Dendritic cell treated with granulocyte-macrophage colony-stimulating factor and Interleukin-4, amounts not matched to agents 40 ng/mL and 50 ng/mL, for 4 days (primary cell): Measurements from ENCODE around the gene MTG2.
"Not testable (repeated sequence)": the region's sequence is repeated elsewhere in the genome, so short reads cannot be mapped to it uniquely, and the experiment has no call there.

Experiments used
- H3K27ac Mint-ChIP-seq: one replicate; pipeline ENCODE4 v1.8.0; 2022; ENCODE audit warnings: mild to moderate bottlenecking, mixed read lengths
- H3K27me3 Mint-ChIP-seq: one replicate; pipeline ENCODE4 v1.8.0; 2022; ENCODE audit warnings: mild to moderate bottlenecking, mixed read lengths
- H3K36me3 Mint-ChIP-seq: one replicate; pipeline ENCODE4 v1.8.0; 2022; ENCODE audit warnings: low read depth, mixed read lengths
- H3K4me1 Mint-ChIP-seq: one replicate; pipeline ENCODE4 v1.8.0; 2022; ENCODE audit warnings: low read depth, mixed read lengths
- H3K4me3 Mint-ChIP-seq: one replicate; pipeline ENCODE4 v1.8.0; 2022; ENCODE audit warnings: mild to moderate bottlenecking, moderate library complexity, mixed read lengths
- H3K9me3 Mint-ChIP-seq: one replicate; pipeline ENCODE4 v1.8.0; 2022; ENCODE audit warnings: mixed read lengths
- intact Hi-C: fragments of 100-400 bp; cut with micrococcal nuclease; formaldehyde crosslinking; loops from one replicate; pipeline ENCODE4 v1.15.0; 2022

MTG2 gene

GRCh38 chr20:62141043-62141396, 41.8 kb upstream of the MTG2 start:
- intact Hi-C loops: no loop called here
- Mint-ChIP-seq H3K27me3 (no peaks in the 10 kb centered on the region), H3K36me3 (peaks cover 79% of the 10 kb centered on the region), H3K27ac (peak overlapping the region; percentile 88), H3K4me1 (peaks cover 65% of the 10 kb centered on the region), H3K4me3 (no peak overlapping the region), H3K9me3 (no peaks in the 10 kb centered on the region)

- Mint-ChIP-seq H3K27me3 (no peaks in the 10 kb centered on the region), H3K36me3 (peaks cover 73% of the 10 kb centered on the region), H3K9me3 (no peaks in the 10 kb centered on the region), H3K4me1 (peaks cover 63% of the 10 kb centered on the region), H3K27ac (peak overlapping the region; percentile 88), H3K4me3 (peak overlapping the region; percentile 84)
- intact Hi-C loops: loop anchor here (2.0 kb wide), 1 partner anchor 41 kb away; the partner anchor contains the start of gene MTG2
These were observed 41.2 kb upstream of the MTG2 start for GRCh38 chr20:62141397-62142251.

- peaks cover 62% of the 10 kb centered on the region for H3K4me1 Mint-ChIP-seq
These were observed 40.4 kb upstream of the MTG2 start for GRCh38 chr20:62142252-62143080.

GRCh38 chr20:62143081-62143956, 39.5 kb upstream of the MTG2 start, which contains the start of the genes PSMA7 and SS18L1:
TSS of gene PSMA7 (minus strand) at chr20:62143394. CDS start at chr20:62143303, 91 bp downstream.
TSS of gene SS18L1 (plus strand) at chr20:62143769. CDS start at chr20:62143821, 52 bp downstream.
- H3K4me1 Mint-ChIP-seq: peaks cover 58% of the 10 kb centered on the region
- peak within 1 kb of the TSS; percentile 88 for H3K27ac Mint-ChIP-seq
- H3K36me3 Mint-ChIP-seq: peaks cover 56% of the 10 kb centered on the region

More at GRCh38 chr20:62142252-62143080, 40.4 kb upstream of the MTG2 start:
- intact Hi-C loops: loop anchor here (2.0 kb wide), 1 partner anchor 40 kb away; the partner anchor contains the start of gene MTG2
- H3K27ac Mint-ChIP-seq: peak overlapping the region; percentile 88
- H3K36me3 Mint-ChIP-seq: peaks cover 65% of the 10 kb centered on the region
- no peaks in the 10 kb centered on the region for H3K27me3 Mint-ChIP-seq
- no peaks in the 10 kb centered on the region for H3K9me3 Mint-ChIP-seq
- H3K4me3 Mint-ChIP-seq: peak overlapping the region; percentile 84

GRCh38 chr20:62143957-62144825, 38.6 kb upstream of the MTG2 start:
- peak overlapping the region; percentile 83 for H3K4me3 Mint-ChIP-seq
- H3K9me3 Mint-ChIP-seq: no peaks in the 10 kb centered on the region
- intact Hi-C loops: loop anchor here (2.0 kb wide), 1 partner anchor 39 kb away; the partner anchor contains the start of gene MTG2
- H3K27me3 Mint-ChIP-seq: no peaks in the 10 kb centered on the region
- H3K36me3 Mint-ChIP-seq: peaks cover 47% of the 10 kb centered on the region
- H3K27ac Mint-ChIP-seq: peak overlapping the region; percentile 88
- peaks cover 56% of the 10 kb centered on the region for H3K4me1 Mint-ChIP-seq

More at GRCh38 chr20:62143081-62143956, 39.5 kb upstream of the MTG2 start, which contains the start of the genes PSMA7 and SS18L1:
- peak within 1 kb of the TSS; percentile 86 for H3K4me3 Mint-ChIP-seq
- intact Hi-C loops: loop anchor here (2.0 kb wide), 1 partner anchor 39 kb away; the partner anchor contains the start of gene MTG2
- H3K27me3 Mint-ChIP-seq: no peaks in the 10 kb centered on the region
- no peaks in the 10 kb centered on the region for H3K9me3 Mint-ChIP-seq

GRCh38 chr20:62145688-62146018, 37.2 kb upstream of the MTG2 start:
- Mint-ChIP-seq H3K4me1 (peaks cover 49% of the 10 kb centered on the region), H3K9me3 (no peaks in the 10 kb centered on the region), H3K27ac (no peak overlapping the region), H3K27me3 (no peaks in the 10 kb centered on the region), H3K36me3 (peaks cover 41% of the 10 kb centered on the region), H3K4me3 (no peak overlapping the region)
- intact Hi-C loops: no loop called here

- intact Hi-C loops: no loop called here
- Mint-ChIP-seq H3K27ac (no peak overlapping the region), H3K4me3 (no peak overlapping the region), H3K36me3 (peaks cover 39% of the 10 kb centered on the region), H3K27me3 (no peaks in the 10 kb centered on the region), H3K4me1 (peaks cover 44% of the 10 kb centered on the region), H3K9me3 (no peaks in the 10 kb centered on the region)
These were observed 36.6 kb upstream of the MTG2 start for GRCh38 chr20:62146019-62146755.

GRCh38 chr20:62147125-62147524, 35.7 kb upstream of the MTG2 start:
- peak overlapping the region; percentile 33 for H3K27ac Mint-ChIP-seq
- H3K4me3 Mint-ChIP-seq: no peak overlapping the region
- H3K4me1 Mint-ChIP-seq: peaks cover 39% of the 10 kb centered on the region
- peaks cover 39% of the 10 kb centered on the region for H3K36me3 Mint-ChIP-seq
- peaks cover 8% of the 10 kb centered on the region for H3K9me3 Mint-ChIP-seq
- H3K27me3 Mint-ChIP-seq: no peaks in the 10 kb centered on the region
- intact Hi-C loops: no loop called here

- Mint-ChIP-seq H3K9me3 (peaks cover 12% of the 10 kb centered on the region), H3K4me3 (no peak overlapping the region), H3K27ac (no peak overlapping the region), H3K36me3 (peaks cover 40% of the 10 kb centered on the region), H3K27me3 (no peaks in the 10 kb centered on the region), H3K4me1 (peaks cover 39% of the 10 kb centered on the region)
- intact Hi-C loops: no loop called here
These were observed 35.3 kb upstream of the MTG2 start for GRCh38 chr20:62147528-62147927.

- H3K4me1 Mint-ChIP-seq: peaks cover 39% of the 10 kb centered on the region
- peaks cover 20% of the 10 kb centered on the region for H3K9me3 Mint-ChIP-seq
- H3K36me3 Mint-ChIP-seq: peaks cover 47% of the 10 kb centered on the region
- H3K27me3 Mint-ChIP-seq, intact Hi-C loops, H3K4me3 Mint-ChIP-seq, H3K27ac Mint-ChIP-seq: not testable (repeated sequence)
These were observed 34.4 kb upstream of the MTG2 start for GRCh38 chr20:62148383-62148782.

- Mint-ChIP-seq H3K27me3 (no peaks in the 10 kb centered on the region), H3K4me1 (peaks cover 44% of the 10 kb centered on the region), H3K36me3 (peaks cover 47% of the 10 kb centered on the region), H3K27ac (no peak overlapping the region), H3K9me3 (peaks cover 25% of the 10 kb centered on the region), H3K4me3 (no peak overlapping the region)
- intact Hi-C loops: no loop called here
These were observed 33.9 kb upstream of the MTG2 start for GRCh38 chr20:62148908-62149314.
